Measurements from ENCODE around the gene CEP295NL. TPM values are rescaled to one million over a fixed set of nuclear protein-coding genes. Genes with fewer than 3 reads are reported as not detected.

The CEP295NL gene
- total RNA-seq, 1 donor from 2014 or later: 1.3 TPM

DNA sequence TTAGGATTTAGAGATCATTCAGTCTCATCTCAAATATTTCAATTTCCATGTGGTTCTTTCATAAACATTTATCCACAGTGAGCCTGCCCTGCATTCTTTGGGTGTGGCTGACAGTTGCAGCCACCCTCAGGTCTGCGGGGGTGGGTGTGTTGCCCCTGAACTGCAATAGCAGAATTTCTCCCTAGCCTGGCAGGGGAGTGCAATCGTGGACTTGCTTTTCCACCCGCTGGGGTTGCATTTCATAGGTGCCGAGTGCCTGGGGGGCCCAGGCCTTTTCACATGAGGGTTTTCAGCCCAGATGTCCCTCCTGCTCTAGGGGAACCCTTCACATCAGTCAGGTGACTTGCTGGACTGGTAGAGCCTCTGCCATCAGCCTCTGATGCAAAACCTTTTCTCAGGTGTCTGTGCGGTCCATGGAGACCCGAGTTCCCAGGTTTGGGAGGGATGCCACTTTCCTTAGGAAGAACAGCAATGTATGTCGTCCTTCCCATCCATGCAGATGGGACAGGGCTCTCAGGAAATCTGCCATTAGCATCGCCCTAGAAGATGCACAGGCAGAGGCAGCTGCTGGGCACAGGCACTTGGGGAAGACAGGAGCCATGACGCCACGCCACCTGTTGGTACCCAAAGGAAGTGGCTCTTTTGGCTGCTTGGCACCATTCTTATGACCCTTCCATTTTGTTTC is 60.0 kb downstream of the CEP295NL start:
- TF ChIP-seq, protein P1, sequence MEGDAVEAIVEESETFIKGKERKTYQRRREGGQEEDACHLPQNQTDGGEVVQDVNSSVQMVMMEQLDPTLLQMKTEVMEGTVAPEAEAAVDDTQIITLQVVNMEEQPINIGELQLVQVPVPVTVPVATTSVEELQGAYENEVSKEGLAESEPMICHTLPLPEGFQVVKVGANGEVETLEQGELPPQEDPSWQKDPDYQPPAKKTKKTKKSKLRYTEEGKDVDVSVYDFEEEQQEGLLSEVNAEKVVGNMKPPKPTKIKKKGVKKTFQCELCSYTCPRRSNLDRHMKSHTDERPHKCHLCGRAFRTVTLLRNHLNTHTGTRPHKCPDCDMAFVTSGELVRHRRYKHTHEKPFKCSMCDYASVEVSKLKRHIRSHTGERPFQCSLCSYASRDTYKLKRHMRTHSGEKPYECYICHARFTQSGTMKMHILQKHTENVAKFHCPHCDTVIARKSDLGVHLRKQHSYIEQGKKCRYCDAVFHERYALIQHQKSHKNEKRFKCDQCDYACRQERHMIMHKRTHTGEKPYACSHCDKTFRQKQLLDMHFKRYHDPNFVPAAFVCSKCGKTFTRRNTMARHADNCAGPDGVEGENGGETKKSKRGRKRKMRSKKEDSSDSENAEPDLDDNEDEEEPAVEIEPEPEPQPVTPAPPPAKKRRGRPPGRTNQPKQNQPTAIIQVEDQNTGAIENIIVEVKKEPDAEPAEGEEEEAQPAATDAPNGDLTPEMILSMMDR (IDR thresholded peaks at IDR 0.05): peak; percentile 74
- DNase-seq (ENCODE audit: low spot score): no peak
- Mint-ChIP-seq H3K36me3 (ENCODE audit: low read depth) (no peaks in the 10 kb centered on the region), H3K4me3 (ENCODE audit: unreplicated experiment) (no peak overlapping the region), H3K9me3 (ENCODE audit: low read depth) (no peaks in the 10 kb centered on the region), H3K27me3 (ENCODE audit: low read depth) (no peaks in the 10 kb centered on the region), H3K27ac (ENCODE audit: unreplicated experiment) (peak overlapping the region; percentile 59), H3K4me1 (ENCODE audit: low read depth) (peaks cover 27% of the 10 kb centered on the region)

DNA sequence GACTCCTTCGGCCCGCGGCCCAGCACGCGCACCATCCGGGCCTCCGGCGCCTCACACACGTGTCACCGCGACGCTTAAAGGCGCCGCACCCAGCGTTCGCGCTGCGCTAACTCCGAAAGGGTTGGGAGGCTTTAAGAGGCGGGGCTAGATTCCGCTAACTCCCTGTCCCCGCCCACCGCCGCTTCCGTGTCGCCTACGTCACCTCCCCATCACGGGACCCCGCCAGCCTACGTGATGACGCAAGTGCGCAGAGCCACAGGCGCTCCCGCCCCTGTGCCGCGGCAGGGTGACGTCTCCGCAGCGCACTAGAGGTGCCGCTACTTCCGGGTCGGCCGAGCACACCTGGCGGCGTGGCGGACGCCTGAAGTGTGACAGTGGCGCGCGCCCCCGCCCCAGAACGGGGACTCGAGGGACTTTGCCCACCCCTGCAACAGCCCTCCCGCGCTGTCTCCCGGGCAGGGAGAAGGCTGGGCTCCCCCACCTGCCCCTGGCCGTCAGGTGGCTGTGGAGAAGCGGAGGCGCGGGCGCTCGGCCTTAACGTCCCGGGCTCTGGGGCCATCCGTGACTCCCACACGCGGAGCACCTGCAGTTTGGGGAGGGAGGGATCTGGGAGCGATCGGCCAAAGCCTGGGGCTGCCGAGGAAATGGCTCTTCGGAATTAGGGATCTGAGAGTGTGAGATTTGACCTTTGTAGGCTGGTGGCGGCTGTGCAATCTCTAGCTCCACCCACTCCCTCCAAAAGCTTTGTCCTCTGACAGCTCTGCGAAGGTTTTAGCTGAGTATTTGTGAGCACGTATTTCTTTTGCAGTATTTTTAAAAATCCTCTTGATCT is 62.0 kb downstream of the CEP295NL start, which contains the start of gene USP36:
Gene USP36, minus strand, starts transcription at position 35 of the 832 bp plus-strand sequence. CDS start 4,451 bp downstream, outside the sequence.
- peak; percentile 100 for DNase-seq (ENCODE audit: low spot score)
- H3K27me3 Mint-ChIP-seq (ENCODE audit: low read depth): no peaks in the 10 kb centered on the region
- TF ChIP-seq, protein P1 (IDR thresholded peaks at IDR 0.05): no peak
- H3K9me3 Mint-ChIP-seq (ENCODE audit: low read depth): no peaks in the 10 kb centered on the region
- peak within 1 kb of the TSS; percentile 86 for H3K4me3 Mint-ChIP-seq (ENCODE audit: unreplicated experiment)
- peak within 1 kb of the TSS; percentile 95 for H3K27ac Mint-ChIP-seq (ENCODE audit: unreplicated experiment)
- H3K36me3 Mint-ChIP-seq (ENCODE audit: low read depth): peaks cover 11% of the 10 kb centered on the region
- H3K4me1 Mint-ChIP-seq (ENCODE audit: low read depth): peaks cover 35% of the 10 kb centered on the region

Other genes starting within 250 kb of the CEP295NL start
- 79.2 to 155 TPM (median 80.8 TPM) in 3 replicates for gene CYTH1, start 120.9 kb downstream of the CEP295NL start, total RNA-seq
- 45.1 to 51.2 TPM (median 49.6 TPM) in 3 replicates for gene USP36, start 62.4 kb downstream of the CEP295NL start, total RNA-seq
- gene TIMP2, start 22.2 kb upstream of the CEP295NL start, total RNA-seq: 429 to 540 TPM (median 535 TPM) in 3 replicates
- gene LGALS3BP, start 76.7 kb upstream of the CEP295NL start, total RNA-seq: 120 to 177 TPM (median 127 TPM) in 3 replicates
- gene CANT1, start 106.6 kb upstream of the CEP295NL start, total RNA-seq: 37.3 to 50.5 TPM (median 47.9 TPM) in 3 replicates
- gene C1QTNF1, start 121.0 kb upstream of the CEP295NL start, total RNA-seq: 74.7 to 96.2 TPM (median 74.9 TPM) in 3 replicates
- 16.8 to 30.7 TPM (median 19.7 TPM) in 3 replicates for gene ENGASE, start 171.6 kb upstream of the CEP295NL start, total RNA-seq